SU-DHL-6 (cell line): ENCODE data around the gene ACVR2B.

Source experiments
- EZH2phosphoT487 ChIP-seq: fragments of 200-600 bp; sonication (generic), shearing (Covaris generic); conservative IDR thresholded peaks from 2 replicates; pipeline ENCODE4 v1.6.1; 2018; ENCODE audit warnings: mild to moderate bottlenecking, antibody characterized with exemption, low read length, moderate library complexity, mixed read lengths
- TF ChIP-seq, protein P1 (sequence below): fragments of 200-600 bp; sonication (generic); IDR thresholded peaks from one replicate; pipeline ENCODE4 v1.5.1; 2017; ENCODE audit warnings: antibody characterized with exemption, mild to moderate bottlenecking, low read length, moderate library complexity; ENCODE audit not compliant: insufficient read depth, poor library complexity, severe bottlenecking

DNA sequence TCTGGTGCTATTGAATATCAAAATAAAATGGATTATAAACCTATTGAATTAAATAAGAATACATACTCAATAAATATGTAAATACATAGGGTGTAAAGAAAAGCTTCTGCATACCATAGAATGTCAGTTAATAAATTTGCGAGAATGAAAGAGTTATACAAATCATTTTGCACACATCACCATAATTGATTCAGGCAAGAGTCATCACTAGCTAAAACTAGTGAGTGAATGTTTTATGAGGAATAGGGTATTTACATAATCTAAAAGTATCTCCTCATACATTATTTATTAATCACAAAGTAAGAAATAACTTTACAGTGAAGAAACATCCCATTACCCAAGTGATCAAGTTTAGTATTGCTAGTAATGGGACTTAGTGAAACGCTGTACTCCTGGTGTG, 56.0 kb downstream of the ACVR2B start:
- TF ChIP-seq, protein P1, sequence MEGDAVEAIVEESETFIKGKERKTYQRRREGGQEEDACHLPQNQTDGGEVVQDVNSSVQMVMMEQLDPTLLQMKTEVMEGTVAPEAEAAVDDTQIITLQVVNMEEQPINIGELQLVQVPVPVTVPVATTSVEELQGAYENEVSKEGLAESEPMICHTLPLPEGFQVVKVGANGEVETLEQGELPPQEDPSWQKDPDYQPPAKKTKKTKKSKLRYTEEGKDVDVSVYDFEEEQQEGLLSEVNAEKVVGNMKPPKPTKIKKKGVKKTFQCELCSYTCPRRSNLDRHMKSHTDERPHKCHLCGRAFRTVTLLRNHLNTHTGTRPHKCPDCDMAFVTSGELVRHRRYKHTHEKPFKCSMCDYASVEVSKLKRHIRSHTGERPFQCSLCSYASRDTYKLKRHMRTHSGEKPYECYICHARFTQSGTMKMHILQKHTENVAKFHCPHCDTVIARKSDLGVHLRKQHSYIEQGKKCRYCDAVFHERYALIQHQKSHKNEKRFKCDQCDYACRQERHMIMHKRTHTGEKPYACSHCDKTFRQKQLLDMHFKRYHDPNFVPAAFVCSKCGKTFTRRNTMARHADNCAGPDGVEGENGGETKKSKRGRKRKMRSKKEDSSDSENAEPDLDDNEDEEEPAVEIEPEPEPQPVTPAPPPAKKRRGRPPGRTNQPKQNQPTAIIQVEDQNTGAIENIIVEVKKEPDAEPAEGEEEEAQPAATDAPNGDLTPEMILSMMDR: no peak
- TF ChIP-seq EZH2phosphoT487: no peak
